ENCODE measurements around the gene CDH4.

DNA sequence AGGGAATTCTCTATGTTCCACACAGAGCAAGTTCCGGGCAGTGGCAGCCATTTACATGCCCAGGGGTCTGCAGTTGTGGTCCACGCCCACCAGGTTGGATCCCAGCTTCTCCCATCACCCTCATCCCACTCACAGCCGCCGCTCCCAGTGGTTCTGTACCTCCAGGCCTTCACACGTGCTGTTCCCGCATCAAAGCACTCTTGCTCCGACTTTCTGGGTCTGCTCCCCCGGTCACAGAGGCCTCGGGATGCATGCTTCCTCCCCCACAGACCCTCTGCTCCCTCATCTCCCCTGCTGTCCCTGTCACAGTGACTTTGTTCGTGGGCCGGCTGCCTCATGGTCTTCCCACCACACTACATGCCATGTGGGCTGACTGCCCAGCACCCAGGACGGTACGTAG is 481.2 kb downstream of the CDH4 start:
- TF ChIP-seq, protein P1, sequence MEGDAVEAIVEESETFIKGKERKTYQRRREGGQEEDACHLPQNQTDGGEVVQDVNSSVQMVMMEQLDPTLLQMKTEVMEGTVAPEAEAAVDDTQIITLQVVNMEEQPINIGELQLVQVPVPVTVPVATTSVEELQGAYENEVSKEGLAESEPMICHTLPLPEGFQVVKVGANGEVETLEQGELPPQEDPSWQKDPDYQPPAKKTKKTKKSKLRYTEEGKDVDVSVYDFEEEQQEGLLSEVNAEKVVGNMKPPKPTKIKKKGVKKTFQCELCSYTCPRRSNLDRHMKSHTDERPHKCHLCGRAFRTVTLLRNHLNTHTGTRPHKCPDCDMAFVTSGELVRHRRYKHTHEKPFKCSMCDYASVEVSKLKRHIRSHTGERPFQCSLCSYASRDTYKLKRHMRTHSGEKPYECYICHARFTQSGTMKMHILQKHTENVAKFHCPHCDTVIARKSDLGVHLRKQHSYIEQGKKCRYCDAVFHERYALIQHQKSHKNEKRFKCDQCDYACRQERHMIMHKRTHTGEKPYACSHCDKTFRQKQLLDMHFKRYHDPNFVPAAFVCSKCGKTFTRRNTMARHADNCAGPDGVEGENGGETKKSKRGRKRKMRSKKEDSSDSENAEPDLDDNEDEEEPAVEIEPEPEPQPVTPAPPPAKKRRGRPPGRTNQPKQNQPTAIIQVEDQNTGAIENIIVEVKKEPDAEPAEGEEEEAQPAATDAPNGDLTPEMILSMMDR (IDR thresholded peaks at IDR 0.05), result no peak
- TF ChIP-seq EZH2 (IDR thresholded peaks at IDR 0.05; ENCODE audit: borderline replicate concordance, insufficient read depth, low read depth, low read length, poor library complexity, severe bottlenecking), result no peak

Measured in B cell (primary cell).